A549 treated with DMSO at 1 μM for 4 hours (cell line): ENCODE measurements around the gene LDB3. TPM values are rescaled to one million over a fixed set of nuclear protein-coding genes. Genes with fewer than 3 reads are reported as not detected.

Experiments
- total RNA-seq: library from RNA; stranded (reverse); fragments of 200-300 nt; extraction: Qiagen RNA extraction; gene quantifications from 5 replicates; pipeline ENCODE4 v1.2.3, GENCODE V29; 2022; ENCODE audit warnings: low read depth

Gene LDB3, protein sequence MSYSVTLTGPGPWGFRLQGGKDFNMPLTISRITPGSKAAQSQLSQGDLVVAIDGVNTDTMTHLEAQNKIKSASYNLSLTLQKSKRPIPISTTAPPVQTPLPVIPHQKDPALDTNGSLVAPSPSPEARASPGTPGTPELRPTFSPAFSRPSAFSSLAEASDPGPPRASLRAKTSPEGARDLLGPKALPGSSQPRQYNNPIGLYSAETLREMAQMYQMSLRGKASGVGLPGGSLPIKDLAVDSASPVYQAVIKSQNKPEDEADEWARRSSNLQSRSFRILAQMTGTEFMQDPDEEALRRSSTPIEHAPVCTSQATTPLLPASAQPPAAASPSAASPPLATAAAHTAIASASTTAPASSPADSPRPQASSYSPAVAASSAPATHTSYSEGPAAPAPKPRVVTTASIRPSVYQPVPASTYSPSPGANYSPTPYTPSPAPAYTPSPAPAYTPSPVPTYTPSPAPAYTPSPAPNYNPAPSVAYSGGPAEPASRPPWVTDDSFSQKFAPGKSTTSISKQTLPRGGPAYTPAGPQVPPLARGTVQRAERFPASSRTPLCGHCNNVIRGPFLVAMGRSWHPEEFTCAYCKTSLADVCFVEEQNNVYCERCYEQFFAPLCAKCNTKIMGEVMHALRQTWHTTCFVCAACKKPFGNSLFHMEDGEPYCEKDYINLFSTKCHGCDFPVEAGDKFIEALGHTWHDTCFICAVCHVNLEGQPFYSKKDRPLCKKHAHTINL
- total RNA-seq: 0.02 to 0.08 TPM (median 0.06 TPM) in 5 replicates

DNA sequence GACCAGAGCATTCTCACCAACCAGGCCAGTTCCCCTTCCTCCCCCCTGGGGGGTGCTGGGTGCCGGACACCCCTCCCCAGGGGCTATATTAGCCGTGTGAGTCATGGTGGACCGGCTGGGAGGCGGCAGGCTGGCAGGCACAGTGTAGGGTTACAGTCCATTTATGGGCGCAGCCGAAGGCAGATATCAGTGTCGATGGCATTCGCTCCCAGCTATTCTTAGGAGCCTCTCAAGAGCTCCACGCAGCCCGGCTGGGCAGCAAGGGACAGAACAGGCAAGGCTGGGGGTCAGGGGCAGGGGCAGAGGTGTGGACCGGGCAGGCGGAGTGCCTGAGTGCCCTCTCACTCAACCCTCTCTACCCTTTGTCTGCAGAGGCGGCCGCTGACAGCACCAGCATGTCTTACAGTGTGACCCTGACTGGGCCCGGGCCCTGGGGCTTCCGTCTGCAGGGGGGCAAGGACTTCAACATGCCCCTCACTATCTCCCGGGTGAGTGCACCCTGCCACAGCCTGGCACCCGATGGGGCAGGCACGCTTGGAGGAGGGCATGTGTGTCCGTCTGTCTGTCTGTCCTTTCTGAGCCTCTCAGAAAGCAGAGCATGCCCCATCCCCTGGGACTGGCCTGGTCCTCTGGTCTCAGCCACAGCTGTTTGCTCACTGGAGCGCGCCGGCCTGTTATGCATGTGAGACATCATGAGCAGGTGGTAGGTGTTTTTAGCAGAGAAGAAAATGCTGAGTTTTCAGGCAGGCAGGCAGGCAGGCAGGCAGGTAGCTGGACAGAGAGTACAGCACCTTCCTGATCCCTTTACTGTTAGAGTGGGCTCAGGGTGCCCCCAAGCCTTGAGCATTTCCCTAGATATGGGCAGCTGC is at the start of gene LDB3:
Gene LDB3 (plus strand): TSS at position 215 of the 869 bp plus-strand sequence. CDS start 181 bp downstream, at position 396.

DNA sequence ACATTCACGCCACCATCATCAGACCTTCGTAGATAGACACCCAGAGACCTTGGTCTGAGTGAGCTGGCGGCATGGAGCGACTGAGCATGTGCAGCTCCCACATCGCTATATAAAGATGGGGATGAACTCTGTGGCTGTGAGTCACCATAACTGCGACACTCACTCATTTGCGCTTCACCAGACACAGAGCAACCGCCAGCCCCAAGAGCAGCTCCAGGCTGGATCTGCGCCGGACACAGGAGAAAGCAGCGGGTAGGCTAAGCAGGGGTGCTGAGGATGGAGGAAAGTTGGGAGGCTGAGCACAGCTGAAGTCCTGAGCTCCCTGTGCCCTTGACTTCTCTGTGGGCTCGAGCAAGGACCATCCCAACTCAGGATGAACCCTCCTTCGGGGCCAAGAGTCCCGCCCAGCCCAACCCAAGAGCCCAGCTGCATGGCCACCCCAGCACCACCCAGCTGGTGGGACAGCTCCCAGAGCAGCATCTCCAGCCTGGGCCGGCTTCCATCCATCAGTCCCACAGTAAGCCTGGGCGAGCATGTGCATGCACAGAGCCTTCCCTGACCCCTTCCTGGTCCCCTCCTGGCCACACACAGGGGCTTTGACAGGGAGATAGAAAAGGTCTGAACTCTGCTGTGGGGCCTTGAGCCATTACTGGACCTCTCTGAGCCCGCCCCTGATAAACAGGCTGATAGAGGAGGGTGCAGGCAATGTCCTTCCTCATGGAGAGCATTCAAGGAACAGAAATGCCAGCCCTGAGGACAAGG is 13.7 kb upstream of the LDB3 start, which contains the start of gene OPN4:
Gene OPN4 (plus strand): TSS at position 137 of the 762 bp plus-strand sequence. CDS start 237 bp downstream, at position 374.

DNA sequence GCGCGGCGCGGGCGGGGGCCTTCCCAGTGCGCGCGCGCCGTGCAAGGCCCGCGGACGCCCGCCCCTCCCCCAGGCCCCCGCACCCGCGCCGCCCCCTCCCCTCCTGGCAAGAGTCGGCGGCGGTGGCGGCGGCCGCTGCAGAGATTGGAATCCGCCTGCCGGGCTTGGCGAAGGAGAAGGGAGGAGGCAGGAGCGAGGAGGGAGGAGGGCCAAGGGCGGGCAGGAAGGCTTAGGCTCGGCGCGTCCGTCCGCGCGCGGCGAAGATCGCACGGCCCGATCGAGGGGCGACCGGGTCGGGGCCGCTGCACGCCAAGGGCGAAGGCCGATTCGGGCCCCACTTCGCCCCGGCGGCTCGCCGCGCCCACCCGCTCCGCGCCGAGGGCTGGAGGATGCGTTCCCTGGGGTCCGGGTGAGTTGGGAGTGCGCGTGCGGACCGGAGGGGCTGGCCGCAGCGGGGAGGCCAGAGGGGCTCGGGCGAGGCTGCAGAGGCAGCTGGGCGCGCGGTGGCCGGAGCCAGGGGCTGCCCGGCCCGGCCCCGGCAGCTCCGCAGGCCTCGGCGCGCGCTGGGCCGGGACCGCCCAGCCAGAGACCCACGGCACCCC is 88.3 kb downstream of the LDB3 start, which contains the start of gene BMPR1A:
Gene BMPR1A (plus strand): TSS at position 109 of the 602 bp plus-strand sequence. CDS start 119,400 bp downstream, outside the sequence.

Other genes with a start within 250 kb of the LDB3 start
- gene WAPL, start 146.7 kb upstream of the LDB3 start, total RNA-seq: 14.9 to 19.3 TPM (median 17.0 TPM) in 5 replicates
- gene OPN4, start 14.0 kb upstream of the LDB3 start, total RNA-seq: not detected in 5 replicates
- 24.1 to 29.5 TPM (median 28.8 TPM) in 5 replicates for gene BMPR1A, start 88.1 kb downstream of the LDB3 start, total RNA-seq